Smooth muscle cell (in vitro differentiated cells): ENCODE data around the gene NQO1. TPM values are rescaled to one million over a fixed set of nuclear protein-coding genes. Genes with fewer than 3 reads are reported as not detected.
A peak's percentile ranks its signal among the peaks of the same experiment; 100 is the strongest.
"Not testable (repeated sequence)": the region's sequence is repeated elsewhere in the genome, so short reads cannot be mapped to it uniquely, and the experiment has no call there.

Experiments used
- DNase-seq: peaks from one replicate; lab custom pipeline; 2025; ENCODE audit not compliant: unreplicated experiment; lab: John Stamatoyannopoulos, UW
- H2AFZ ChIP-seq: fragments of 200-600 bp; sonication (generic); 2 replicates; pipeline ENCODE4 v1.6.0; 2016; ENCODE audit warnings: antibody characterized with exemption, low read depth, mild to moderate bottlenecking
- H3F3A ChIP-seq: fragments of 200-600 bp; sonication (generic); 2 replicates; pipeline ENCODE4 v1.6.0; 2017; ENCODE audit warnings: antibody characterized with exemption, low read depth
- H3K27ac ChIP-seq: fragments of 200-600 bp; sonication (generic); 2 replicates; pipeline ENCODE4 v1.5.1; 2016; ENCODE audit warnings: low read depth, mild to moderate bottlenecking
- H3K27me3 ChIP-seq: fragments of 200-600 bp; sonication (generic); 2 replicates; pipeline ENCODE4 v1.6.1; 2016; ENCODE audit warnings: low read depth, mild to moderate bottlenecking
- H3K36me3 ChIP-seq: fragments of 200-600 bp; sonication (generic); 2 replicates; pipeline ENCODE4 v1.5.1; 2016; ENCODE audit warnings: low read depth
- H3K4me1 ChIP-seq: fragments of 200-600 bp; sonication (generic); 2 replicates; pipeline ENCODE4 v1.5.1; 2016; ENCODE audit warnings: low read depth
- H3K4me2 ChIP-seq: fragments of 200-600 bp; sonication (generic); 2 replicates; pipeline ENCODE4 v1.6.0; 2016; ENCODE audit warnings: mild to moderate bottlenecking
- H3K4me3 ChIP-seq: fragments of 200-600 bp; sonication (generic); 2 replicates; pipeline ENCODE4 v1.5.1; 2016; ENCODE audit warnings: mild to moderate bottlenecking
- H3K79me2 ChIP-seq: fragments of 200-600 bp; sonication (generic); 2 replicates; pipeline ENCODE4 v1.6.0; 2016; ENCODE audit warnings: low read depth, mild to moderate bottlenecking
- H3K9ac ChIP-seq: fragments of 200-600 bp; sonication (generic); 2 replicates; pipeline ENCODE4 v1.6.0; 2016; ENCODE audit warnings: low read depth
- H3K9me3 ChIP-seq: fragments of 200-600 bp; sonication (generic); replicated peaks from 2 replicates; pipeline ENCODE4 v1.5.1; 2016; ENCODE audit warnings: low read depth
- H4K20me1 ChIP-seq: fragments of 200-600 bp; sonication (generic); 2 replicates; pipeline ENCODE4 v1.6.0; 2016; ENCODE audit warnings: low read depth
- CTCF ChIP-seq: fragments of 200-600 bp; sonication (generic); IDR thresholded peaks from 2 replicates; pipeline ENCODE4 v1.5.1; 2017; ENCODE audit warnings: borderline replicate concordance, mild to moderate bottlenecking, antibody characterized with exemption; ENCODE audit not compliant: insufficient read depth, poor library complexity, severe bottlenecking
- WGBS: methylation state at CpG from one replicate; pipeline ENCODE4 v1.1.7; 2016; ENCODE audit warnings: low lambda C conversion rate; 5-methylcytosine and 5-hydroxymethylcytosine counted together
- polyA plus RNA-seq: library from polyadenylated mRNA; unstranded; fragments of >200 nt; fragmentation: Nextera tagmentation; extraction: Ambion mirVana; gene quantifications from 2 replicates; pipeline ENCODE4 v1.2.1, GENCODE V29; 2016
- total RNA-seq: library from RNA; depleted of rRNA; stranded (reverse); fragments of >200 nt; gene quantifications from 2 replicates; pipeline ENCODE4 v1.2.3, GENCODE V29; 2014

Gene NQO1
- total and polyA plus RNA-seq, 2 experiments from 2014 or later: 121 to 129 TPM

- no peak overlapping the region for H2AFZ ChIP-seq
- no peaks in the 10 kb centered on the region for H3K36me3 ChIP-seq
- no peak overlapping the region for H3K27ac ChIP-seq
- H3K4me2 ChIP-seq: peak overlapping the region; percentile 94
- 94% methylated on average over 5 of the region's 5 CpGs for WGBS
- H4K20me1 ChIP-seq: peaks cover 4% of the 10 kb centered on the region
- H3K27me3 ChIP-seq: no peaks in the 10 kb centered on the region
- no peaks in the 10 kb centered on the region for H3K9me3 ChIP-seq
- no peak for DNase-seq
- peak overlapping the region; percentile 91 for H3K4me3 ChIP-seq
- H3K4me1 ChIP-seq: peaks cover 10% of the 10 kb centered on the region
- peaks cover 43% of the 10 kb centered on the region for H3K79me2 ChIP-seq
- TF ChIP-seq CTCF: no peak
- no peak overlapping the region for H3K9ac ChIP-seq
- no peaks in the 10 kb centered on the region for H3F3A ChIP-seq
Observed at GRCh38 chr16:69763599-69763942, 37.2 kb upstream of the NQO1 start.

- Histone ChIP-seq H3K9me3 (no peaks in the 10 kb centered on the region), H3K36me3 (no peaks in the 10 kb centered on the region), H2AFZ (peak overlapping the region; percentile 87), H3K4me2 (peak overlapping the region; percentile 94), H3K27ac (peak overlapping the region; percentile 55), H3K4me3 (peak overlapping the region; percentile 91), H3K9ac (peak overlapping the region; percentile 79), H3F3A (no peaks in the 10 kb centered on the region), H3K4me1 (peaks cover 10% of the 10 kb centered on the region), H4K20me1 (peaks cover 3% of the 10 kb centered on the region), H3K27me3 (no peaks in the 10 kb centered on the region), H3K79me2 (peaks cover 40% of the 10 kb centered on the region)
- whole genome bisulfite sequencing: 25% methylated on average over 14 of the region's 14 CpGs
- TF ChIP-seq CTCF: no peak
- no peak for DNase-seq
Observed at GRCh38 chr16:69762814-69763598, 36.6 kb upstream of the NQO1 start.

- H4K20me1 ChIP-seq: no peaks in the 10 kb centered on the region
- peak within 1 kb of the TSS; percentile 79 for H3K9ac ChIP-seq
- H3K36me3 ChIP-seq: no peaks in the 10 kb centered on the region
- H2AFZ ChIP-seq: peak within 1 kb of the TSS; percentile 95
- no peaks in the 10 kb centered on the region for H3F3A ChIP-seq
- H3K79me2 ChIP-seq: peaks cover 32% of the 10 kb centered on the region
- peaks cover 10% of the 10 kb centered on the region for H3K4me1 ChIP-seq
- H3K27me3 ChIP-seq: no peaks in the 10 kb centered on the region
- peak within 1 kb of the TSS; percentile 55 for H3K27ac ChIP-seq
- H3K4me3 ChIP-seq: peak within 1 kb of the TSS; percentile 91
- 2% methylated on average over 33 of the region's 68 CpGs for WGBS
- DNase-seq: peak; percentile 60
- no peaks in the 10 kb centered on the region for H3K9me3 ChIP-seq
- TF ChIP-seq CTCF: no peak
- peak within 1 kb of the TSS; percentile 95 for H3K4me2 ChIP-seq
Observed at GRCh38 chr16:69761983-69762813, 35.8 kb upstream of the NQO1 start, which contains the start of gene WWP2. Gene WWP2 (plus strand): TSS chr16:69762332. CDS start chr16:69787011, 24,679 bp downstream.

- 96% methylated on average over 13 of the region's 13 CpGs for WGBS
- not testable (repeated sequence) for H3F3A ChIP-seq, H3K4me2 ChIP-seq, H4K20me1 ChIP-seq, H3K9ac ChIP-seq, H3K27ac ChIP-seq, H3K4me3 ChIP-seq, H3K27me3 ChIP-seq, DNase-seq, H2AFZ ChIP-seq, H3K36me3 ChIP-seq, H3K9me3 ChIP-seq
- peaks cover 13% of the 10 kb centered on the region for H3K4me1 ChIP-seq
- peaks cover 23% of the 10 kb centered on the region for H3K79me2 ChIP-seq
Observed at GRCh38 chr16:69757375-69757774, 31.0 kb upstream of the NQO1 start.
